ENCODE data around the gene BBX.

Gene BBX

GRCh38 chr3:107800710-107801109 is 277.9 kb downstream of the BBX start:
- H3K9me3 ChIP-seq (replicated peaks in 1 of 2; ENCODE audit: control insufficient read depth in 2 of 2, insufficient read depth in 1 of 2, low read depth in 1 of 2, low read length in 2 of 2): no peaks in the 10 kb centered on the region
- no peaks in the 10 kb centered on the region for H3K27me3 ChIP-seq (ENCODE audit: control insufficient read depth in 3 of 3, insufficient read depth in 3 of 3, low read depth in 1 of 3, low read length in 3 of 3)
- no peak overlapping the region for H3K23ac ChIP-seq (ENCODE audit: low read depth, low read length, poor library complexity)
- no CpG with 5 or more reads among the region's 2 CpGs for WGBS, 2 donors (ENCODE audit: extremely low coverage in 2 of 2, insufficient read length in 2 of 2, insufficient replicate concordance in 1 of 2)
- H3K14ac ChIP-seq (ENCODE audit: low read length): no peak overlapping the region
- H3K36me3 ChIP-seq (replicated peaks in 1 of 2; ENCODE audit: control insufficient read depth in 2 of 2, insufficient read depth in 2 of 2, low read length in 2 of 2): peaks cover 17 to 78% of the 10 kb centered on the region in 2 donors
- no peak for DNase-seq (ENCODE audit: low spot score)
- H4K8ac ChIP-seq (ENCODE audit: low read depth, low read length): no peak overlapping the region
- H3K18ac ChIP-seq (ENCODE audit: low read length): no peak overlapping the region
- no peak overlapping the region for H2AFZ ChIP-seq (ENCODE audit: low read length)
- no peak overlapping the region for H2BK120ac ChIP-seq (ENCODE audit: low read depth, low read length)
- no peak overlapping the region for H3K4ac ChIP-seq (ENCODE audit: low read length)
- no peak overlapping the region for H2AK5ac ChIP-seq (ENCODE audit: low read depth, low read length)
- no peak overlapping the region for H3K27ac ChIP-seq (replicated peaks; ENCODE audit: low read length)
- no peak overlapping the region for H2BK12ac ChIP-seq (ENCODE audit: low read length)
- no peak overlapping the region for H3K4me3 ChIP-seq (ENCODE audit: low read length in 2 of 2)
- no peak overlapping the region for H3K9ac ChIP-seq (ENCODE audit: low read depth, low read length, poor library complexity)
- H3K4me2 ChIP-seq (ENCODE audit: insufficient read depth, low read length, poor library complexity, severe bottlenecking): no peak overlapping the region
- no peak overlapping the region for H2BK15ac ChIP-seq (ENCODE audit: low read length)
- no peak overlapping the region for H2BK5ac ChIP-seq (ENCODE audit: low read length)
- H3K79me1 ChIP-seq (ENCODE audit: low read depth, low read length): no peaks in the 10 kb centered on the region
- H4K91ac ChIP-seq (ENCODE audit: low read depth, low read length, poor library complexity): no peak overlapping the region
- H3K4me1 ChIP-seq (ENCODE audit: control insufficient read depth in 2 of 2, insufficient read depth in 1 of 2, low read depth in 1 of 2, low read length in 2 of 2): peaks cover 4 to 16% of the 10 kb centered on the region in 2 donors

GRCh38 chr3:107803170-107803569 is 280.4 kb downstream of the BBX start:
- Histone ChIP-seq H3K79me1 (ENCODE audit: low read depth, low read length) (no peaks in the 10 kb centered on the region), H4K8ac (ENCODE audit: low read depth, low read length) (no peak overlapping the region), H3K9ac (ENCODE audit: low read depth, low read length, poor library complexity) (no peak overlapping the region), H3K36me3 (replicated peaks in 1 of 2; ENCODE audit: control insufficient read depth in 2 of 2, insufficient read depth in 2 of 2, low read length in 2 of 2) (peaks cover 19 to 93% of the 10 kb centered on the region in 2 donors), H3K14ac (ENCODE audit: low read length) (no peak overlapping the region), H4K91ac (ENCODE audit: low read depth, low read length, poor library complexity) (no peak overlapping the region), H2AK5ac (ENCODE audit: low read depth, low read length) (no peak overlapping the region), H3K18ac (ENCODE audit: low read length) (no peak overlapping the region), H3K27me3 (ENCODE audit: control insufficient read depth in 3 of 3, insufficient read depth in 3 of 3, low read depth in 1 of 3, low read length in 3 of 3) (no peaks in the 10 kb centered on the region), H3K9me3 (replicated peaks in 1 of 2; ENCODE audit: control insufficient read depth in 2 of 2, insufficient read depth in 1 of 2, low read depth in 1 of 2, low read length in 2 of 2) (no peaks in the 10 kb centered on the region), H3K4me3 (ENCODE audit: low read length in 2 of 2) (no peak overlapping the region), H3K4me1 (ENCODE audit: control insufficient read depth in 2 of 2, insufficient read depth in 1 of 2, low read depth in 1 of 2, low read length in 2 of 2) (peaks cover 4 to 16% of the 10 kb centered on the region in 2 donors), H2BK12ac (ENCODE audit: low read length) (no peak overlapping the region), H3K4me2 (ENCODE audit: insufficient read depth, low read length, poor library complexity, severe bottlenecking) (no peak overlapping the region), H3K23ac (ENCODE audit: low read depth, low read length, poor library complexity) (no peak overlapping the region), H2BK5ac (ENCODE audit: low read length) (no peak overlapping the region), H2BK15ac (ENCODE audit: low read length) (no peak overlapping the region), H3K27ac (replicated peaks; ENCODE audit: low read length) (no peak overlapping the region), H2BK120ac (ENCODE audit: low read depth, low read length) (no peak overlapping the region), H2AFZ (ENCODE audit: low read length) (no peak overlapping the region), H3K4ac (ENCODE audit: low read length) (no peak overlapping the region)
- DNase-seq (ENCODE audit: low spot score): no peak
- WGBS, 2 donors (ENCODE audit: extremely low coverage in 2 of 2, insufficient read length in 2 of 2, insufficient replicate concordance in 1 of 2): no CpG with 5 or more reads among the region's 3 CpGs

- H2BK15ac ChIP-seq (ENCODE audit: low read length): no peak overlapping the region
- no peaks in the 10 kb centered on the region for H3K79me1 ChIP-seq (ENCODE audit: low read depth, low read length)
- H3K27me3 ChIP-seq (ENCODE audit: control insufficient read depth in 3 of 3, insufficient read depth in 3 of 3, low read depth in 1 of 3, low read length in 3 of 3): no peaks in the 10 kb centered on the region
- no peak overlapping the region for H2BK5ac ChIP-seq (ENCODE audit: low read length)
- no peak overlapping the region for H3K4ac ChIP-seq (ENCODE audit: low read length)
- no peak overlapping the region for H2BK12ac ChIP-seq (ENCODE audit: low read length)
- H3K4me1 ChIP-seq (ENCODE audit: control insufficient read depth in 2 of 2, insufficient read depth in 1 of 2, low read depth in 1 of 2, low read length in 2 of 2): peaks cover 2 to 12% of the 10 kb centered on the region in 2 donors
- H2AK5ac ChIP-seq (ENCODE audit: low read depth, low read length): no peak overlapping the region
- H3K36me3 ChIP-seq (replicated peaks in 1 of 2; ENCODE audit: control insufficient read depth in 2 of 2, insufficient read depth in 2 of 2, low read length in 2 of 2): peaks cover 15 to 92% of the 10 kb centered on the region in 2 donors
- H3K27ac ChIP-seq (replicated peaks; ENCODE audit: low read length): no peak overlapping the region
- H3K9me3 ChIP-seq (replicated peaks in 1 of 2; ENCODE audit: control insufficient read depth in 2 of 2, insufficient read depth in 1 of 2, low read depth in 1 of 2, low read length in 2 of 2): no peaks in the 10 kb centered on the region
- no peak overlapping the region for H4K91ac ChIP-seq (ENCODE audit: low read depth, low read length, poor library complexity)
- no peak overlapping the region for H3K14ac ChIP-seq (ENCODE audit: low read length)
- H2BK120ac ChIP-seq (ENCODE audit: low read depth, low read length): no peak overlapping the region
- H3K4me3 ChIP-seq (ENCODE audit: low read length in 2 of 2): no peak overlapping the region
- no peak overlapping the region for H3K9ac ChIP-seq (ENCODE audit: low read depth, low read length, poor library complexity)
- no CpG with 5 or more reads among the region's 2 CpGs for WGBS, 2 donors (ENCODE audit: extremely low coverage in 2 of 2, insufficient read length in 2 of 2, insufficient replicate concordance in 1 of 2)
- no peak overlapping the region for H3K23ac ChIP-seq (ENCODE audit: low read depth, low read length, poor library complexity)
- H2AFZ ChIP-seq (ENCODE audit: low read length): no peak overlapping the region
- no peak overlapping the region for H3K4me2 ChIP-seq (ENCODE audit: insufficient read depth, low read length, poor library complexity, severe bottlenecking)
- no peak overlapping the region for H4K8ac ChIP-seq (ENCODE audit: low read depth, low read length)
- no peak for DNase-seq (ENCODE audit: low spot score)
- no peak overlapping the region for H3K18ac ChIP-seq (ENCODE audit: low read length)
Measured at GRCh38 chr3:107806021-107806420, 283.3 kb downstream of the BBX start.

GRCh38 chr3:107806536-107806935 is 283.8 kb downstream of the BBX start:
- H3K79me1 ChIP-seq (ENCODE audit: low read depth, low read length): no peaks in the 10 kb centered on the region
- no peak overlapping the region for H3K23ac ChIP-seq (ENCODE audit: low read depth, low read length, poor library complexity)
- no peak overlapping the region for H3K4ac ChIP-seq (ENCODE audit: low read length)
- no peak overlapping the region for H3K4me2 ChIP-seq (ENCODE audit: insufficient read depth, low read length, poor library complexity, severe bottlenecking)
- no peak overlapping the region for H2AFZ ChIP-seq (ENCODE audit: low read length)
- no peak overlapping the region for H4K8ac ChIP-seq (ENCODE audit: low read depth, low read length)
- no peak overlapping the region for H2AK5ac ChIP-seq (ENCODE audit: low read depth, low read length)
- H3K27ac ChIP-seq (replicated peaks; ENCODE audit: low read length): no peak overlapping the region
- no peak overlapping the region for H3K4me3 ChIP-seq (ENCODE audit: low read length in 2 of 2)
- H2BK12ac ChIP-seq (ENCODE audit: low read length): no peak overlapping the region
- DNase-seq (ENCODE audit: low spot score): no peak
- no peak overlapping the region for H4K91ac ChIP-seq (ENCODE audit: low read depth, low read length, poor library complexity)
- peaks cover 13 to 87% of the 10 kb centered on the region in 2 donors for H3K36me3 ChIP-seq (replicated peaks in 1 of 2; ENCODE audit: control insufficient read depth in 2 of 2, insufficient read depth in 2 of 2, low read length in 2 of 2)
- no peaks in the 10 kb centered on the region for H3K27me3 ChIP-seq (ENCODE audit: control insufficient read depth in 3 of 3, insufficient read depth in 3 of 3, low read depth in 1 of 3, low read length in 3 of 3)
- no peak overlapping the region for H3K9ac ChIP-seq (ENCODE audit: low read depth, low read length, poor library complexity)
- no peak overlapping the region for H3K14ac ChIP-seq (ENCODE audit: low read length)
- WGBS, 2 donors (ENCODE audit: extremely low coverage in 2 of 2, insufficient read length in 2 of 2, insufficient replicate concordance in 1 of 2): no CpG with 5 or more reads among the region's 3 CpGs
- no peak overlapping the region for H2BK120ac ChIP-seq (ENCODE audit: low read depth, low read length)
- no peak overlapping the region for H2BK15ac ChIP-seq (ENCODE audit: low read length)
- no peak overlapping the region for H3K18ac ChIP-seq (ENCODE audit: low read length)
- H3K4me1 ChIP-seq (ENCODE audit: control insufficient read depth in 2 of 2, insufficient read depth in 1 of 2, low read depth in 1 of 2, low read length in 2 of 2): peaks cover 2 to 10% of the 10 kb centered on the region in 2 donors
- no peaks in the 10 kb centered on the region for H3K9me3 ChIP-seq (replicated peaks in 1 of 2; ENCODE audit: control insufficient read depth in 2 of 2, insufficient read depth in 1 of 2, low read depth in 1 of 2, low read length in 2 of 2)
- H2BK5ac ChIP-seq (ENCODE audit: low read length): no peak overlapping the region
